CD4-positive, CD25-positive, alpha-beta regulatory T cell (primary cell): ENCODE data around the gene CERK. TPM values are rescaled to one million over a fixed set of nuclear protein-coding genes. Genes with fewer than 3 reads are reported as not detected.

Experiments
- ATAC-seq, 2 donors: fragments of 150-1000 bp; cut with Tn5 transposase; one replicate each; pipeline ENCODE4 v1.10.0; 2021; ENCODE audit warnings: low read depth in 2 of 2, moderate number of reproducible peaks in 2 of 2, moderate library complexity in 1 of 2
- DNase-seq, 3 donors: peaks; one replicate each; pipeline versions ENCODE4 v3.0.0 to v3.0.0-alpha.2; 2012 to 2022; ENCODE audit warnings: mixed read lengths in 1 of 3
- H3K27ac ChIP-seq: one replicate; pipeline ENCODE4 v1.7.0; 2013; ENCODE audit warnings: mild to moderate bottlenecking, low read length; ENCODE audit not compliant: insufficient read depth, poor library complexity, severe bottlenecking
- H3K27me3 ChIP-seq: one replicate; pipeline ENCODE4 v1.7.0; 2013; ENCODE audit warnings: low read length; ENCODE audit not compliant: control insufficient read depth, insufficient read depth
- H3K36me3 ChIP-seq: one replicate; pipeline ENCODE4 v1.7.0; 2013; ENCODE audit warnings: mild to moderate bottlenecking, low read length, moderate library complexity; ENCODE audit not compliant: control insufficient read depth, insufficient read depth
- H3K4me1 ChIP-seq: 2 replicates; pipeline ENCODE4 v1.7.0; 2013; ENCODE audit warnings: mild to moderate bottlenecking, low read length; ENCODE audit not compliant: insufficient read depth, control insufficient read depth, poor library complexity, severe bottlenecking
- H3K4me3 ChIP-seq: one replicate; pipeline ENCODE4 v1.7.0; 2013; ENCODE audit warnings: low read depth, mild to moderate bottlenecking, low read length, moderate library complexity
- H3K9me3 ChIP-seq, 2 experiments: 1 replicate in 1 of 2; 2 replicates in 1 of 2; pipeline ENCODE4 v1.7.0; 2013; ENCODE audit warnings: low read length in 2 of 2, mild to moderate bottlenecking in 1 of 2, moderate library complexity in 1 of 2; ENCODE audit not compliant: control insufficient read depth in 2 of 2
- H3K27ac Mint-ChIP-seq, 3 donors: one replicate each; pipeline ENCODE4 v1.8.0; 2020 to 2022; ENCODE audit warnings: mild to moderate bottlenecking in 3 of 3, mixed read lengths in 3 of 3, moderate library complexity in 2 of 3
- H3K27me3 Mint-ChIP-seq: one replicate; pipeline ENCODE4 v1.8.0; 2022; ENCODE audit warnings: mild to moderate bottlenecking, mixed read lengths
- H3K36me3 Mint-ChIP-seq: one replicate; pipeline ENCODE4 v1.8.0; 2020; ENCODE audit warnings: mixed read lengths
- H3K4me1 Mint-ChIP-seq, 4 donors: one replicate each; pipeline ENCODE4 v1.8.0; 2020 to 2022; ENCODE audit warnings: mixed read lengths in 4 of 4, mild to moderate bottlenecking in 1 of 4
- H3K4me3 Mint-ChIP-seq, 4 donors: one replicate each; pipeline ENCODE4 v1.8.0; 2020 to 2022; ENCODE audit warnings: mild to moderate bottlenecking in 4 of 4, mixed read lengths in 4 of 4, moderate library complexity in 3 of 4
- H3K9me3 Mint-ChIP-seq, 7 donors: one replicate each; pipeline ENCODE4 v1.8.0; 2020 to 2022; ENCODE audit warnings: mixed read lengths in 7 of 7, mild to moderate bottlenecking in 3 of 7, moderate library complexity in 2 of 7
- polyA plus RNA-seq, 4 donors: library from polyadenylated mRNA; unstranded; fragments of 300-500 nt; fragmentation: Illumina TruSeq; gene quantifications; one replicate each; pipeline ENCODE4 v1.2.3, GENCODE V29; 2021
- total RNA-seq: library from RNA; stranded (reverse); gene quantifications from one replicate; pipeline ENCODE4 v1.2.3, GENCODE V29; 2022

Gene CERK
- total and polyA plus RNA-seq, 5 donors from 2014 or later, result 75.5 to 105 (median 85.3) TPM

DNA sequence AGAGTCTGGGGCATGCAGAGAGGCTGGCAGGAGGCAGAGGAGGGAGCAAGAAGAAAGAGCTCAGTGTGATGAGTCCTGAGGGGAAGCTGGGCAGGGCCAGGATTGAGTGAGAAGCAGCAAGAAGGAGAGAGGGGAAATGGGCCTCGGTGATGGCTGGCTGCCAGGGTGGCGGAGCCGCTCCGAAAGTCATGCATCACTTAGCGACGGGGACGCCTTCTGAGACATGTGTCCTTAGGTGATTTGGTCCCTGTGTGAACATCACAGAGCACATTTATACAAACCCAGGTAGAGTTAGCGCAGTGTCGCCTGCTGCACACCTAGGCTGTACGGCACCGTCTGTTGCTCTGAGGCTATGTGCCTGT lies 39.5 kb upstream of the CERK start:
- Histone ChIP-seq H3K36me3 (peaks cover 3% of the 10 kb centered on the region), H3K27ac (no peak overlapping the region), H3K27me3 (no peaks in the 10 kb centered on the region), H3K9me3 (no peaks in the 10 kb centered on the region), H3K4me1 (peaks cover 49% of the 10 kb centered on the region), H3K4me3 (no peak overlapping the region)
- Mint-ChIP-seq H3K4me3 (peak overlapping the region; percentile 43 to 85 (median 65)), H3K36me3 (peaks cover 6% of the 10 kb centered on the region), H3K27ac (peak overlapping the region; percentile 93 to 99 (median 96)), H3K4me1 (peaks cover 24 to 87% (median 57%) of the 10 kb centered on the region in 4 donors), H3K27me3 (no peaks in the 10 kb centered on the region), H3K9me3 (no peaks in the 10 kb centered on the region)
- DNase-seq (peak in 1 of 3 donors; percentile 24), ATAC-seq (peak in 1 of 2 donors; percentile 26)

DNA sequence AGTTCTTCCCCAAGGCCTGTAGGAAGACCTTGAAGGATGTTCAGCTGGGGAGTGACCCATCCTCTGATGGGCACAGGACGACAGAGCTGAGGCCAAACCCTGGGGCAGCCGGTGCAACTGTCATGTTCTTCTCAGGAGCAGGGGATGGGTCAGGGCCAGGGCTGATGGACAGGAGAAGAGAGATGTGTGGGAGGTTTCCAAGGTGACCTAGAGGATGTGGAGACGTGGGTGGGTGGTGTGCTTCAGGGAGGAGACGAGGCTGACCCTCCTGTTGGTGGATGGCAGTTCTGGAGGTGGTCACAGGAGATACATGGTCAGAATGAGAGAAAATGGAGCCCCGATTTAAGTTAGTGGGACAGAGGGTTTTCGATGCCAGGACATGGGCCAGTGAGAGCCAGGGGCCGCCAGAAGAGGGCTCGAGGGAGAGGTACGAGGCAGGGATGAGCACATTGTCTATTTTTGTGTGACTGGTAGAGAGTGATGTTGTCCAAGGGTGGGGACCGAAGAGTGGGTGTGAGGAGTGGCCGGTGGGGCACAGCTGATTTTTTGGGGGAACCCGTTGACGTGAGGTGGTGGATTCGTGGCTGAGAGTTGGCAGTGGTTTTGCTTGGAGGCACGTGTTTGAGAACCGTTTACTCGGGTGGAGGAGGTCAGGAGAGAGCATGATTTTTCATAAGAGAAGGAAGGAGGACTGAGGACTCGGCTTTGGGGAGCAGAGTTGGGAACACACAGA lies 39.0 kb upstream of the CERK start:
- DNase-seq (no peak), ATAC-seq (no peak)
- peaks cover 24 to 81% (median 53%) of the 10 kb centered on the region in 4 donors for H3K4me1 Mint-ChIP-seq
- peak overlapping the region; percentile 57 to 91 (median 79) for H3K4me3 Mint-ChIP-seq
- H3K27me3 ChIP-seq, result no peaks in the 10 kb centered on the region
- no peaks in the 10 kb centered on the region for H3K9me3 ChIP-seq
- peak overlapping the region; percentile 93 to 99 (median 96) for H3K27ac Mint-ChIP-seq
- H3K27me3 Mint-ChIP-seq, result no peaks in the 10 kb centered on the region
- peaks cover 3% of the 10 kb centered on the region for H3K36me3 Mint-ChIP-seq
- peak overlapping the region; percentile 80 for H3K27ac ChIP-seq
- H3K4me3 ChIP-seq, result peak overlapping the region; percentile 41
- peaks cover 49% of the 10 kb centered on the region for H3K4me1 ChIP-seq
- H3K9me3 Mint-ChIP-seq, result no peaks in the 10 kb centered on the region
- H3K36me3 ChIP-seq, result peaks cover 3% of the 10 kb centered on the region

DNA sequence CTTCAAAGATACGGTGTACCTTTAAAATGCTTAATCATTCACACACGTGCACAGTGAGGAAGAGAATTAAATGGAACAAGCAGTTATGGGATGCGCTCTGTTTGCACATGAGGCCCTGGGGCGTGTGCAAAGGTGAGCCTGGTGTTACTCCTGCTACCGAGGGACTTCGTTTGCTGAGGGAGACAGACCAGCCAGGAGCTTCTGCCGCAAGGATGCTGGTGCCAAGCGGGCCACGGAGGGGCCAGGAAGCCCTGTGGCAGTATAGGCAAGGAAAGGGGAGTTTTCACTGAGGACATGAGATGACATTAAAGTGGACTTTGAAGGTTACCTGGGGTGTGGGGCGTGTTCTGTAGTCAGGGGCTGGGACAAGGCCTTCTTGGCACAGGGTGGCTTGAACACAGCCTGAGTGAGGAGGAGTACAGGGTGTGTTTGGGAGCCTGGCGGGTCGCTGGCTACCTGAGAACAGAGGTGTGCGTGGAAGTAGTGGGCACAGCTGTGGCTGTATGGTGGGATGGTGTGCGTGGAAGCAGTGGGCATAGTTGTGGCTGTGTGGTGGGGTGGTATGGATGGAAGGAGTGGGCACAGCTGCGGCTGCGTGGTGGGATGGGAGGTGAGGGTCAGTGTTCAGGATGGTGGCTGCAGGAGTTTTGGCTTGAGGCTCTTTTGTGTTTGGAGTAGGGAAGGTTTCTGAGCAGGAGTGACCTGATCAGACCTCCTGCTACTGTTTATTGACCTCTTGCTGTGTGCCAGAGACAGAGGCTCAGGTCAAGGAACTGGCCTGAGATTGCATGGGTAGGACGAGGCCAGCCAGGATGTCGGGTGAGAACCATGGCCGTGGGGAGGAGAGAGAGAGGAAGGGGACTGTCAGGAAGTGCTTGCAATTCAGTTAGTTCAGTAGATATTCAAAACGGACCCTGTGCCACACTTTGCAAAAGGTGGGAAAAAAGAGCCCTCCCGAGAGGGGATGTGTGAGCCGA lies 38.1 kb upstream of the CERK start:
- H3K4me1 ChIP-seq, result peaks cover 49% of the 10 kb centered on the region
- H3K27me3 ChIP-seq, result no peaks in the 10 kb centered on the region
- H3K27ac ChIP-seq, result peak overlapping the region; percentile 80
- no peaks in the 10 kb centered on the region for H3K9me3 ChIP-seq
- DNase-seq, result no peak
- no peak for ATAC-seq
- Mint-ChIP-seq H3K4me1 (peaks cover 24 to 81% (median 55%) of the 10 kb centered on the region in 4 donors), H3K36me3 (peaks cover 3% of the 10 kb centered on the region), H3K27me3 (no peaks in the 10 kb centered on the region), H3K4me3 (peak overlapping the region; percentile 36 to 91 (median 79)), H3K9me3 (no peaks in the 10 kb centered on the region), H3K27ac (peak overlapping the region; percentile 93 to 99 (median 96))
- peaks cover 3% of the 10 kb centered on the region for H3K36me3 ChIP-seq
- peak overlapping the region; percentile 41 for H3K4me3 ChIP-seq

DNA sequence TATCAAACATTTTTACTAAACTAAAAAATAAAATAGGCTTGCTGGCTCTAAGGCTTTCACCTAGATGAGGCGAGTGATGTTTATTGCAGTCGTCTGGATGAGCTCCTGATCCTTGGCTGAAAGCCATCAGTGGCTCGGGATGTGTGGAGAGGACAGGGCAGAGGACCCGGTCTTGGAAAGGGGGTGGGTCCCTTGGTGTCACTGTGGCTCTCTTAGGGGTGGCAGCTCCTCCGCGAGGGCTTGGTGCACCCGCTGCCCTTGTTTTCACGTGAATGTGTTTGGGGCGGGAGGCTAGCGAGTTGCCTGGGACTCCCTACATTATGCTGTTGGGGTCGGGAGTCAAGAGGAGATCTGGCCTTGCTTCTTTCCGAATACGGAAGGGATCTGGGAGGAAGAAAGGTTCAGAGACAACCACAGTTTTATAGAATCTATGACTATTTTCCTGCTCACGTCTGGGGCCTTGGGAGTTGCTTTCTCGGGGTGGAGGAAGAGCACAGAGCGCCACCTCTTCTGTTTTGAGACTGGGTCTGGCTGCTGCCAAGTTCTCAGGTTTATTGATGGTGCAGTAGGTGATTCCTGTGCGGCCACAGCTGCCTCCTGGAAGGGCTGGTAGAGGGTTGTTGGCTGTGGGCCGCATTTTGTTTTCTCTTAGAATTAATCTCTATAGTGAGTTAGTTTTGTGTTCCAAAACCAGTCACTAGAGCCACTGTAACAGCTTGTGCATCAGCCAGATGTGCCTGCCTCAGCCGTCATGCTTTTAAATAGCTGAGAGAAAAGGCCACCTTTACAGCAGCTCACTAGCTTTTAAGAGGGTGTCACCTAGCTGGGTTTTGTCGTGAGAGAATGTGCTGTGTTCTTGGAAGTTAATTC lies 37.2 kb upstream of the CERK start:
- Mint-ChIP-seq H3K9me3 (no peaks in the 10 kb centered on the region), H3K36me3 (peaks cover 3% of the 10 kb centered on the region), H3K27ac (peak overlapping the region; percentile 93 to 99 (median 96)), H3K4me1 (peaks cover 32 to 82% (median 57%) of the 10 kb centered on the region in 4 donors), H3K4me3 (peak overlapping the region; percentile 61 to 91 (median 79)), H3K27me3 (peaks cover 4% of the 10 kb centered on the region)
- Histone ChIP-seq H3K4me3 (peak overlapping the region; percentile 10), H3K27ac (peak overlapping the region; percentile 80), H3K4me1 (peaks cover 49% of the 10 kb centered on the region), H3K9me3 (no peaks in the 10 kb centered on the region), H3K27me3 (no peaks in the 10 kb centered on the region), H3K36me3 (peaks cover 6% of the 10 kb centered on the region)
- DNase-seq (no peak), ATAC-seq (no peak)

DNA sequence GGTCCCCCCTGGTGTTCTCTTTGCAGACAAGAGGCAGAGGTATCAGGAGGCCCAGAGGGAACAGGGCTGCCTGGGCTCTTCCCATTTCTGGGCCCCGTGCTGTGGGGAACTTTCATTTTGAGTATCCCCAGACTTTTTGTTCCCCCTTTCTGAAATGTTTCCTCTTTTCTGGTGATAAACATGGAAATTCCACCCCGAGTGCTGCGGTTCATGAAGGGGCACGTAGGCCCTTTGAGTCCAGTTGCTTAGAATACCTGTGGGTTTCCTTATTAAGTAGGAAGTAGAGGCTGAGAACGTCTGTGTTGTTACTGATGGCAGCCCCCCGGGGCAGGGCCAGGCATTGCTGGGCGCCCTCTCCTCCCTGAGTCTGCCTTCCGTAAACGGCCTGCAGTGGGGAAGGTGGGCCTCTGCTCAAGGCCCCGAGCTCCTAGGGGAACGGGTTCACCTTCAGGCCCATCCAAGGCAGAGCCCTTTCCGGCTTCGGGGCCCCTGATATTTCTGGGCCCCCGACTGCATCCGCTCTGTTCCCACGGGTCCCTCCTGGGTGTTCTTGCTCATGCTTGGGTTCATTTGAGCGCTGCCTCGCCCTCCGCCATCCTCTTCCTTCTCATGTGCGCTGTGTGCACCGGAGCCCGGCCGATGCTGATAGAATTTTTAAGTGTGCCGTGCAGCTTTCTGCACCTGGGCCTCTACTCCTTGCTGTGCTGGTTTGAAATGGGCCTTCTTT lies 36.4 kb upstream of the CERK start:
- H3K27ac ChIP-seq, result peak overlapping the region; percentile 80
- DNase-seq (peak in 1 of 3 donors; percentile 57), ATAC-seq (peak; percentile 49 to 58)
- Mint-ChIP-seq H3K4me3 (peak overlapping the region; percentile 61 to 91 (median 79)), H3K9me3 (peaks cover 0 to 1% (median 0%) of the 10 kb centered on the region in 7 donors), H3K27ac (peak overlapping the region; percentile 93 to 99 (median 96)), H3K27me3 (peaks cover 4% of the 10 kb centered on the region), H3K4me1 (peaks cover 28 to 82% (median 55%) of the 10 kb centered on the region in 4 donors), H3K36me3 (peaks cover 3% of the 10 kb centered on the region)
- H3K4me3 ChIP-seq, result peak overlapping the region; percentile 32
- no peaks in the 10 kb centered on the region for H3K27me3 ChIP-seq
- H3K36me3 ChIP-seq, result peaks cover 6% of the 10 kb centered on the region
- H3K4me1 ChIP-seq, result peaks cover 52% of the 10 kb centered on the region
- H3K9me3 ChIP-seq, result no peaks in the 10 kb centered on the region

DNA sequence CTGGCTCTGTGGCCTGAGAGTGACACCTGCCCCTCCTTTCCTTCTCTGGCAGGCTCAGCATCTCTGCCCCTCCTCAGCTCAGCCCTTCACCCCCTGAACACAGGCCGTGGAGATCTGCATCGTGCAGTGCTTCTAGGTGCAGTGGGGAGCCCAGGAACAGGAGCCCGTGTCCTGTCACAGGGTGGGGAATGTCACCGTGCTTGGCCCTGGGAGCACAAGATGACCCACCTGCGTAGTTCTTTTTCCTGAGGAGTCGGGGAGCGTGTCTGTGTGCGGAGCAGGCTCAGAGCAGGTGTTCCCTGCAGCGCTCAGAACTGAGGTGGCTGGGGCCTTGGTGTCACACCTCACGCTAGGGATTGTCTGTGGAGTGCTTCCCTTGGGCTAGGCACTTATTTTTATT lies 35.0 kb upstream of the CERK start:
- H3K4me3 ChIP-seq, result no peak overlapping the region
- Mint-ChIP-seq H3K4me1 (peaks cover 27 to 86% (median 58%) of the 10 kb centered on the region in 4 donors), H3K27me3 (peaks cover 4% of the 10 kb centered on the region), H3K36me3 (peaks cover 3% of the 10 kb centered on the region), H3K4me3 (peak overlapping the region in 1 of 4 donors; percentile 73), H3K27ac (peak overlapping the region in 2 of 3 donors; percentile 78 to 96), H3K9me3 (peaks cover 0 to 1% (median 0%) of the 10 kb centered on the region in 7 donors)
- H3K9me3 ChIP-seq, result no peaks in the 10 kb centered on the region
- peak overlapping the region; percentile 80 for H3K27ac ChIP-seq
- H3K36me3 ChIP-seq, result peaks cover 2% of the 10 kb centered on the region
- no peak for DNase-seq
- H3K4me1 ChIP-seq, result peaks cover 58% of the 10 kb centered on the region
- H3K27me3 ChIP-seq, result no peaks in the 10 kb centered on the region
- ATAC-seq, result no peak
